Progenitor cell of endocrine pancreas (in vitro differentiated cells): ENCODE results near the gene CALN1. TPM values are rescaled to one million over a fixed set of nuclear protein-coding genes. Genes with fewer than 3 reads are reported as not detected.

Experiments
- DNase-seq: peaks from one replicate; pipeline ENCODE4 v3.0.0; 2021; ENCODE audit warnings: low spot score; ENCODE audit not compliant: unreplicated experiment
- H3K27ac Mint-ChIP-seq: 2 replicates; pipeline ENCODE4 v1.8.0; 2021; ENCODE audit warnings: mild to moderate bottlenecking, moderate library complexity, mixed read lengths
- H3K27me3 Mint-ChIP-seq: 2 replicates; pipeline ENCODE4 v1.8.0; 2021; ENCODE audit warnings: mixed read lengths
- H3K36me3 Mint-ChIP-seq: 2 replicates; pipeline ENCODE4 v1.8.0; 2022; ENCODE audit warnings: mixed read lengths; ENCODE audit not compliant: insufficient read depth
- H3K4me1 Mint-ChIP-seq: 2 replicates; pipeline ENCODE4 v1.8.0; 2021; ENCODE audit warnings: low read depth, mixed read lengths
- H3K4me3 Mint-ChIP-seq: 2 replicates; pipeline ENCODE4 v1.8.0; 2021; ENCODE audit warnings: low read depth, mild to moderate bottlenecking, moderate library complexity, mixed read lengths
- H3K9me3 Mint-ChIP-seq: 2 replicates; pipeline ENCODE4 v1.8.0; 2021; ENCODE audit warnings: low read depth, mixed read lengths
- CTCF ChIP-seq: fragments of 200-600 bp; sonication (generic); IDR thresholded peaks from one replicate; pipeline ENCODE4 v1.5.0; 2021; ENCODE audit warnings: antibody characterized with exemption, mild to moderate bottlenecking; ENCODE audit not compliant: unreplicated experiment
- total RNA-seq: library from RNA; stranded (reverse); gene quantifications from 2 replicates; pipeline ENCODE4 v1.2.1, GENCODE V29; 2021

Gene CALN1
- total RNA-seq, 1 donor from 2014 or later = 0.79 TPM

GRCh38 chr7:72092769-72093168, 319.4 kb downstream of the CALN1 start:
- Mint-ChIP-seq H3K27ac (no peak overlapping the region), H3K4me1 (peaks cover 2% of the 10 kb centered on the region), H3K27me3 (no peaks in the 10 kb centered on the region), H3K36me3 (peaks cover 3% of the 10 kb centered on the region), H3K9me3 (peaks cover 5% of the 10 kb centered on the region), H3K4me3 (no peak overlapping the region)
- no peak for DNase-seq
- TF ChIP-seq CTCF = no peak

GRCh38 chr7:72087926-72088325, 324.2 kb downstream of the CALN1 start:
- peaks cover 3% of the 10 kb centered on the region for H3K27me3 Mint-ChIP-seq
- no peaks in the 10 kb centered on the region for H3K4me1 Mint-ChIP-seq
- DNase-seq = no peak
- no peak overlapping the region for H3K4me3 Mint-ChIP-seq
- H3K9me3 Mint-ChIP-seq = peaks cover 5% of the 10 kb centered on the region
- H3K36me3 Mint-ChIP-seq = peaks cover 3% of the 10 kb centered on the region
- TF ChIP-seq CTCF = no peak
- H3K27ac Mint-ChIP-seq = no peak overlapping the region

GRCh38 chr7:72080865-72081510, 331.1 kb downstream of the CALN1 start:
- Mint-ChIP-seq H3K4me3 (no peak overlapping the region), H3K27me3 (no peaks in the 10 kb centered on the region)

GRCh38 chr7:72080341-72080766, 331.8 kb downstream of the CALN1 start:
- Mint-ChIP-seq H3K27ac (peak overlapping the region; percentile 17), H3K4me3 (no peak overlapping the region), H3K9me3 (peaks cover 3% of the 10 kb centered on the region), H3K4me1 (peaks cover 11% of the 10 kb centered on the region), H3K36me3 (no peaks in the 10 kb centered on the region), H3K27me3 (no peaks in the 10 kb centered on the region)
- no peak for DNase-seq
- no peak for TF ChIP-seq CTCF

More at GRCh38 chr7:72080865-72081510, 331.1 kb downstream of the CALN1 start:
- H3K9me3 Mint-ChIP-seq = no peaks in the 10 kb centered on the region
- DNase-seq = no peak
- H3K4me1 Mint-ChIP-seq = peaks cover 11% of the 10 kb centered on the region
- no peak for TF ChIP-seq CTCF
- no peaks in the 10 kb centered on the region for H3K36me3 Mint-ChIP-seq
- peak overlapping the region; percentile 17 for H3K27ac Mint-ChIP-seq

- Mint-ChIP-seq H3K4me3 (no peak overlapping the region), H3K4me1 (peaks cover 11% of the 10 kb centered on the region), H3K27me3 (no peaks in the 10 kb centered on the region), H3K27ac (no peak overlapping the region), H3K36me3 (no peaks in the 10 kb centered on the region), H3K9me3 (peaks cover 6% of the 10 kb centered on the region)
- no peak for TF ChIP-seq CTCF
- no peak for DNase-seq
These were observed 333.3 kb downstream of the CALN1 start for GRCh38 chr7:72078856-72079255.
